ENCODE data around the gene NUBP1. TPM values are rescaled to one million over a fixed set of nuclear protein-coding genes. Genes with fewer than 3 reads are reported as not detected.

The NUBP1 gene
- total RNA-seq, 2 experiments from 2014 or later, result 24.9 to 28.4 TPM

- no peak overlapping the region for H3K27ac Mint-ChIP-seq
- H3K9me3 Mint-ChIP-seq (ENCODE audit: insufficient read depth), result no peaks in the 10 kb centered on the region
- H3K4me1 Mint-ChIP-seq (ENCODE audit: low read depth), result peaks cover 9% of the 10 kb centered on the region
- DNase-seq (no peak), ATAC-seq (no peak)
- CTCF ChIA-PET, result no interaction called here
- POLR2A ChIA-PET, result interaction anchor here (0.5 kb wide), 1 partner anchor 1539 kb away, joined by 4 read pairs; no protein-coding TSS in a partner anchor
- no peak overlapping the region for H3K4me3 Mint-ChIP-seq
- peaks cover 2% of the 10 kb centered on the region for H3K27me3 Mint-ChIP-seq (ENCODE audit: low read depth)
- H3K36me3 Mint-ChIP-seq (ENCODE audit: low read depth), result no peaks in the 10 kb centered on the region
Observed at GRCh38 chr16:10808850-10809249, 65.2 kb downstream of the NUBP1 start.

- Mint-ChIP-seq H3K4me1 (ENCODE audit: low read depth) (peaks cover 9% of the 10 kb centered on the region), H3K9me3 (ENCODE audit: insufficient read depth) (no peaks in the 10 kb centered on the region)
- POLR2A ChIA-PET, result interaction anchor here (0.6 kb wide), 1 partner anchor 72 kb away, joined by 3 read pairs; no protein-coding TSS in a partner anchor
Observed at GRCh38 chr16:10809706-10810105, 66.1 kb downstream of the NUBP1 start.

GRCh38 chr16:10812312-10813098 lies 68.9 kb downstream of the NUBP1 start:
- no peak overlapping the region for H3K4me3 Mint-ChIP-seq
- no peaks in the 10 kb centered on the region for H3K9me3 Mint-ChIP-seq (ENCODE audit: insufficient read depth)
- POLR2A ChIA-PET, result no interaction called here
- ATAC-seq (no peak), DNase-seq (no peak)
- no peaks in the 10 kb centered on the region for H3K36me3 Mint-ChIP-seq (ENCODE audit: low read depth)
- peaks cover 9% of the 10 kb centered on the region for H3K4me1 Mint-ChIP-seq (ENCODE audit: low read depth)
- H3K27me3 Mint-ChIP-seq (ENCODE audit: low read depth), result peaks cover 8% of the 10 kb centered on the region
- CTCF ChIA-PET, result no interaction called here
- H3K27ac Mint-ChIP-seq, result no peak overlapping the region

More at GRCh38 chr16:10809706-10810105, 66.1 kb downstream of the NUBP1 start:
- Mint-ChIP-seq H3K27ac (no peak overlapping the region), H3K4me3 (no peak overlapping the region), H3K36me3 (ENCODE audit: low read depth) (no peaks in the 10 kb centered on the region), H3K27me3 (ENCODE audit: low read depth) (peaks cover 4% of the 10 kb centered on the region)
- DNase-seq (no peak), ATAC-seq (no peak)
- CTCF ChIA-PET, result no interaction called here

GRCh38 chr16:10813099-10813455 lies 69.4 kb downstream of the NUBP1 start:
- peaks cover 12% of the 10 kb centered on the region for H3K27me3 Mint-ChIP-seq (ENCODE audit: low read depth)
- no peaks in the 10 kb centered on the region for H3K36me3 Mint-ChIP-seq (ENCODE audit: low read depth)
- CTCF ChIA-PET, result no interaction called here
- peaks cover 8% of the 10 kb centered on the region for H3K4me1 Mint-ChIP-seq (ENCODE audit: low read depth)
- no peak overlapping the region for H3K27ac Mint-ChIP-seq
- POLR2A ChIA-PET, result no interaction called here
- DNase-seq (no peak), ATAC-seq (no peak)
- H3K4me3 Mint-ChIP-seq, result no peak overlapping the region
- no peaks in the 10 kb centered on the region for H3K9me3 Mint-ChIP-seq (ENCODE audit: insufficient read depth)

GRCh38 chr16:10817514-10817913 lies 73.9 kb downstream of the NUBP1 start:
- no peaks in the 10 kb centered on the region for H3K4me1 Mint-ChIP-seq (ENCODE audit: low read depth)
- H3K4me3 Mint-ChIP-seq, result no peak overlapping the region
- no peaks in the 10 kb centered on the region for H3K36me3 Mint-ChIP-seq (ENCODE audit: low read depth)
- ChIA-PET CTCF (no interaction called here), POLR2A (no interaction called here)
- DNase-seq (no peak), ATAC-seq (no peak)
- H3K27ac Mint-ChIP-seq, result no peak overlapping the region
- peaks cover 14% of the 10 kb centered on the region for H3K27me3 Mint-ChIP-seq (ENCODE audit: low read depth)
- no peaks in the 10 kb centered on the region for H3K9me3 Mint-ChIP-seq (ENCODE audit: insufficient read depth)

GRCh38 chr16:10817963-10818941 lies 74.6 kb downstream of the NUBP1 start, which contains the start of gene TVP23A:
TSS of gene TVP23A (minus strand) at chr16:10818794. CDS start at chr16:10818493, 301 bp downstream.
- Mint-ChIP-seq H3K4me1 (ENCODE audit: low read depth) (no peaks in the 10 kb centered on the region), H3K36me3 (ENCODE audit: low read depth) (no peaks in the 10 kb centered on the region), H3K27me3 (ENCODE audit: low read depth) (peaks cover 14% of the 10 kb centered on the region), H3K27ac (no peak within 1 kb of the TSS), H3K4me3 (no peak within 1 kb of the TSS), H3K9me3 (ENCODE audit: insufficient read depth) (no peaks in the 10 kb centered on the region)
- POLR2A ChIA-PET, result no interaction called here
- ATAC-seq (no peak), DNase-seq (no peak)
- CTCF ChIA-PET, result no interaction called here

Other genes with a start within 250 kb of the NUBP1 start
- gene EMP2, start 163.2 kb upstream of the NUBP1 start, total RNA-seq, result not detected
- gene TEKT5, start 48.9 kb upstream of the NUBP1 start, total RNA-seq, result not detected
- gene TVP23A, start 75.0 kb downstream of the NUBP1 start, total RNA-seq, result not detected
- 10 to 100 TPM; 23.3 to 23.6 TPM for gene CIITA, start 133.4 kb downstream of the NUBP1 start, total RNA-seq
- 10 to 100 TPM; 31.9 TPM for gene DEXI, start 198.6 kb downstream of the NUBP1 start, total RNA-seq
- 10 to 100 TPM; 32.8 to 38.5 TPM for gene CLEC16A, start 200.7 kb downstream of the NUBP1 start, total RNA-seq

All from activated CD8-positive, alpha-beta T cell treated with anti-CD3 and anti-CD28 coated beads, Interleukin-2, amount 10 ng/mL, durations not matched to agents 7 days and 5 days (primary cell).